Measurements from ENCODE around the gene LRRC9. TPM values are rescaled to one million over a fixed set of nuclear protein-coding genes. Genes with fewer than 3 reads are reported as not detected.

Gene LRRC9
- polyA plus RNA-seq, 1 of the 3 experiments (the other 2 are of a cell fraction): not detected

DNA sequence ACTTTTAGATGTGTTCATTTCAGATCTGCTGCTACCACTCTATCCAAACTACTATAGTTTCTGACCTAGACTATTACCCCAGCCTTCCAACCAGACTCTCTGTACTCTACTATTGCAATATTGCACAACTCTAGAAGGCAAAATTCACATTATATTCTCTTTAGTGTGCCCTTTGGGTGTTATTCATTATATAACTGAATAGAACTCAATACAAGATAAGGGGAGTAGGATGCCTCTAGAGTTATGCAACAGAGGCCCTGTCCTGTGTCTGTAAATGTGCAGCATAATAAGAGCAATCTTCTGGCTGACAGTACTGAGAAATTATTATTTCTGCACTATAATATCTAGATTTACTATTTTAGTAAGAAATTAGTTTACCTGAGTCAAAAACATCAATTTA lies 63.1 kb downstream of the LRRC9 start:
- CTCF ChIA-PET: interaction anchor here (2.5 kb wide), 1 partner anchor 18 kb away, joined by 12 read pairs; no protein-coding TSS in a partner anchor
- no peaks in the 10 kb centered on the region for H3K4me1 ChIP-seq (ENCODE audit: control insufficient read depth in 1 of 2, insufficient read depth in 2 of 2, low read depth in 1 of 2, low read length in 1 of 2)
- H3K9me3 ChIP-seq: no peaks in the 10 kb centered on the region
- no peaks in the 10 kb centered on the region for H4K20me1 ChIP-seq (ENCODE audit: insufficient read depth)
- no peak overlapping the region for H3K9ac ChIP-seq
- H3K4me2 ChIP-seq: no peak overlapping the region
- H3K27ac ChIP-seq (ENCODE audit: low read depth in 2 of 2, low read length in 1 of 2): no peak overlapping the region
- H2AFZ ChIP-seq (ENCODE audit: low read depth): no peak overlapping the region
- no peaks in the 10 kb centered on the region for H3K9me2 ChIP-seq
- H3F3A ChIP-seq (replicated peaks; ENCODE audit: insufficient read depth): no peaks in the 10 kb centered on the region
- H3K36me3 ChIP-seq (replicated peaks in 1 of 2; ENCODE audit: control insufficient read depth in 1 of 2, insufficient read depth in 2 of 2, low read length in 1 of 2): no peaks in the 10 kb centered on the region
- POLR2A ChIA-PET: no interaction called here
- H3K79me2 ChIP-seq (ENCODE audit: insufficient read depth): no peaks in the 10 kb centered on the region
- TF ChIP-seq FOXJ3 (CRISPR knock-in tag; IDR thresholded peaks at IDR 0.05) (no peak), RXRA (IDR thresholded peaks at IDR 0.05; ENCODE audit: borderline replicate concordance, low read depth) (no peak), TAF1 (IDR thresholded peaks at IDR 0.05; ENCODE audit: borderline replicate concordance, low read depth, low read length) (no peak), EP300 (IDR thresholded peaks at IDR 0.05; ENCODE audit: borderline replicate concordance in 1 of 2, low read depth in 1 of 2, low read length in 1 of 2) (no peak), GABPA (IDR thresholded peaks at IDR 0.05; ENCODE audit: low read depth) (no peak), FOSL2 (IDR thresholded peaks at IDR 0.05; ENCODE audit: borderline replicate concordance, low read depth) (no peak), RCOR1 (IDR thresholded peaks at IDR 0.05; ENCODE audit: low read length) (no peak)
- TF ChIP-seq, protein P1, sequence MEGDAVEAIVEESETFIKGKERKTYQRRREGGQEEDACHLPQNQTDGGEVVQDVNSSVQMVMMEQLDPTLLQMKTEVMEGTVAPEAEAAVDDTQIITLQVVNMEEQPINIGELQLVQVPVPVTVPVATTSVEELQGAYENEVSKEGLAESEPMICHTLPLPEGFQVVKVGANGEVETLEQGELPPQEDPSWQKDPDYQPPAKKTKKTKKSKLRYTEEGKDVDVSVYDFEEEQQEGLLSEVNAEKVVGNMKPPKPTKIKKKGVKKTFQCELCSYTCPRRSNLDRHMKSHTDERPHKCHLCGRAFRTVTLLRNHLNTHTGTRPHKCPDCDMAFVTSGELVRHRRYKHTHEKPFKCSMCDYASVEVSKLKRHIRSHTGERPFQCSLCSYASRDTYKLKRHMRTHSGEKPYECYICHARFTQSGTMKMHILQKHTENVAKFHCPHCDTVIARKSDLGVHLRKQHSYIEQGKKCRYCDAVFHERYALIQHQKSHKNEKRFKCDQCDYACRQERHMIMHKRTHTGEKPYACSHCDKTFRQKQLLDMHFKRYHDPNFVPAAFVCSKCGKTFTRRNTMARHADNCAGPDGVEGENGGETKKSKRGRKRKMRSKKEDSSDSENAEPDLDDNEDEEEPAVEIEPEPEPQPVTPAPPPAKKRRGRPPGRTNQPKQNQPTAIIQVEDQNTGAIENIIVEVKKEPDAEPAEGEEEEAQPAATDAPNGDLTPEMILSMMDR (IDR thresholded peaks at IDR 0.05): no peak
- TF ChIP-seq, protein P2, sequence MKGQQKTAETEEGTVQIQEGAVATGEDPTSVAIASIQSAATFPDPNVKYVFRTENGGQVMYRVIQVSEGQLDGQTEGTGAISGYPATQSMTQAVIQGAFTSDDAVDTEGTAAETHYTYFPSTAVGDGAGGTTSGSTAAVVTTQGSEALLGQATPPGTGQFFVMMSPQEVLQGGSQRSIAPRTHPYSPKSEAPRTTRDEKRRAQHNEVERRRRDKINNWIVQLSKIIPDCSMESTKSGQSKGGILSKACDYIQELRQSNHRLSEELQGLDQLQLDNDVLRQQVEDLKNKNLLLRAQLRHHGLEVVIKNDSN (IDR thresholded peaks at IDR 0.05; ENCODE audit: borderline replicate concordance, low read depth): no peak
- H3K4me3 ChIP-seq (ENCODE audit: low read depth in 2 of 2, low read length in 1 of 2): no peak overlapping the region
- no peaks in the 10 kb centered on the region for H3K27me3 ChIP-seq (ENCODE audit: insufficient read depth)
- DNase-seq: no peak

DNA sequence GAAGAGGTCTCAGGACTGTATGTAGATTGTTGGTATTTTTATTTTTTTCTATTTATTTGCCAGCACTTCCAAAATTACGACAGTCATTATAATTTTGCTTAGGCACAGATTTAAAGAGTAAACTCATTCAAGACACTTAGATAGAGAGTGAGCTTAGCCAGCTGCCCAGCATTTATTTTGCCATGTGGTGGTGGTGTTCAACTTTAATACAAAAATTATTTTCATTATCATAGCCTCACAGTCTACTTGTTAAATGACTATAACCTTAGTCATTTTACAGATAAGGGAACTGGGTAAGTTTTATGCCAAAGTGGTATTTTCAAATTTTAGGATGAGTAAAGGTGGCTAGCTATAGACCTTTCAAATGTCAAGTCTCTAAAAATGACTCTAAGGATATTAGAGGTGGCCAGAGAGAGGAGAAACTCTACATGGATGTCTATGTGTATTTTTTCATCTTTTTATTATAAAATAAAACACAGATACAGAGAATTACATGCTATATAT lies 66.7 kb downstream of the LRRC9 start:
- Histone ChIP-seq H3K27ac (ENCODE audit: low read depth in 2 of 2, low read length in 1 of 2) (no peak overlapping the region), H3K27me3 (ENCODE audit: insufficient read depth) (no peaks in the 10 kb centered on the region), H3K4me1 (ENCODE audit: control insufficient read depth in 1 of 2, insufficient read depth in 2 of 2, low read depth in 1 of 2, low read length in 1 of 2) (no peaks in the 10 kb centered on the region), H3K36me3 (replicated peaks in 1 of 2; ENCODE audit: control insufficient read depth in 1 of 2, insufficient read depth in 2 of 2, low read length in 1 of 2) (no peaks in the 10 kb centered on the region), H3K79me2 (ENCODE audit: insufficient read depth) (no peaks in the 10 kb centered on the region), H3K9ac (no peak overlapping the region), H3K4me2 (no peak overlapping the region), H4K20me1 (ENCODE audit: insufficient read depth) (no peaks in the 10 kb centered on the region), H2AFZ (ENCODE audit: low read depth) (no peak overlapping the region), H3K9me3 (no peaks in the 10 kb centered on the region), H3F3A (replicated peaks; ENCODE audit: insufficient read depth) (no peaks in the 10 kb centered on the region), H3K4me3 (ENCODE audit: low read depth in 2 of 2, low read length in 1 of 2) (no peak overlapping the region), H3K9me2 (no peaks in the 10 kb centered on the region)
- no peak for DNase-seq
- WGBS (ENCODE audit: low lambda C conversion rate): 41% methylated on average over 1 of the region's 1 CpG
- POLR2A ChIA-PET: no interaction called here
- CTCF ChIA-PET: interaction anchor here (1.1 kb wide), 1 partner anchor 20 kb away, joined by 3 read pairs; no protein-coding TSS in a partner anchor
- TF ChIP-seq TAF1 (IDR thresholded peaks at IDR 0.05; ENCODE audit: borderline replicate concordance, low read depth, low read length): no peak

DNA sequence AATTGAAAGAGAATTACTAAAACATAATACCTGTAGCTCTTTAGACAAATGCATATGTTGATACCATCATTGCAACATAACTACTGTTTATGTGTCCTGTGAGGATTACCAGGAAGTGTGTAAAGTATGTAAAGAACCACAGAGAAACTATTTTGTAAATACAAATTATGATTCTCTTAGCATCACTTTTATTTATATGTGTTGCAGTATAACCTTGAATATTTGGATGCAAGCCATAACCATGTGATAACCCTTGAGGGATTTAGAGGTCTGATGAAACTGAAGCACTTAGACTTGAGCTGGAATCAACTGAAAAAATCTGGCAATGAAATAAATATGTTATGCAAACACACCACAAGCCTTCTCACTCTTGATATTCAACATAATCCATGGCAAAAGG lies 77.5 kb downstream of the LRRC9 start:
- Histone ChIP-seq H3K27ac (ENCODE audit: low read depth in 2 of 2, low read length in 1 of 2) (no peak overlapping the region), H3K27me3 (ENCODE audit: insufficient read depth) (no peaks in the 10 kb centered on the region), H3F3A (replicated peaks; ENCODE audit: insufficient read depth) (no peaks in the 10 kb centered on the region), H3K9ac (no peak overlapping the region), H4K20me1 (ENCODE audit: insufficient read depth) (no peaks in the 10 kb centered on the region), H3K4me1 (ENCODE audit: control insufficient read depth in 1 of 2, insufficient read depth in 2 of 2, low read depth in 1 of 2, low read length in 1 of 2) (no peaks in the 10 kb centered on the region; a peak in 1 of 4 replicates), H3K4me3 (ENCODE audit: low read depth in 2 of 2, low read length in 1 of 2) (no peak overlapping the region), H3K4me2 (no peak overlapping the region), H3K79me2 (ENCODE audit: insufficient read depth) (no peaks in the 10 kb centered on the region), H3K9me2 (no peaks in the 10 kb centered on the region), H3K9me3 (no peaks in the 10 kb centered on the region), H2AFZ (ENCODE audit: low read depth) (no peak overlapping the region), H3K36me3 (replicated peaks in 1 of 2; ENCODE audit: control insufficient read depth in 1 of 2, insufficient read depth in 2 of 2, low read length in 1 of 2) (no peaks in the 10 kb centered on the region)
- ChIA-PET CTCF (no interaction called here), POLR2A (no interaction called here)
- no peak for DNase-seq
- TF ChIP-seq GABPA (IDR thresholded peaks at IDR 0.05; ENCODE audit: low read depth) (no peak), SIN3A (IDR thresholded peaks at IDR 0.05; ENCODE audit: borderline replicate concordance, low read depth, low read length) (no peak), MXI1 (IDR thresholded peaks at IDR 0.05; ENCODE audit: low read depth, low read length) (no peak), TEAD4 (IDR thresholded peaks at IDR 0.05; ENCODE audit: borderline replicate concordance, insufficient read depth) (no peak), RCOR1 (IDR thresholded peaks at IDR 0.05; ENCODE audit: low read length) (no peak), EZH2phosphoT487 (IDR thresholded peaks at IDR 0.05; ENCODE audit: borderline replicate concordance, low read depth) (no peak), TCF12 (IDR thresholded peaks at IDR 0.05) (no peak), JUND (IDR thresholded peaks at IDR 0.05) (no peak)
- TF ChIP-seq, protein P3, sequence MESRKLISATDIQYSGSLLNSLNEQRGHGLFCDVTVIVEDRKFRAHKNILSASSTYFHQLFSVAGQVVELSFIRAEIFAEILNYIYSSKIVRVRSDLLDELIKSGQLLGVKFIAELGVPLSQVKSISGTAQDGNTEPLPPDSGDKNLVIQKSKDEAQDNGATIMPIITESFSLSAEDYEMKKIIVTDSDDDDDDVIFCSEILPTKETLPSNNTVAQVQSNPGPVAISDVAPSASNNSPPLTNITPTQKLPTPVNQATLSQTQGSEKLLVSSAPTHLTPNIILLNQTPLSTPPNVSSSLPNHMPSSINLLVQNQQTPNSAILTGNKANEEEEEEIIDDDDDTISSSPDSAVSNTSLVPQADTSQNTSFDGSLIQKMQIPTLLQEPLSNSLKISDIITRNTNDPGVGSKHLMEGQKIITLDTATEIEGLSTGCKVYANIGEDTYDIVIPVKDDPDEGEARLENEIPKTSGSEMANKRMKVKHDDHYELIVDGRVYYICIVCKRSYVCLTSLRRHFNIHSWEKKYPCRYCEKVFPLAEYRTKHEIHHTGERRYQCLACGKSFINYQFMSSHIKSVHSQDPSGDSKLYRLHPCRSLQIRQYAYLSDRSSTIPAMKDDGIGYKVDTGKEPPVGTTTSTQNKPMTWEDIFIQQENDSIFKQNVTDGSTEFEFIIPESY (IDR thresholded peaks at IDR 0.05; ENCODE audit: borderline replicate concordance, low read depth): no peak
- TF ChIP-seq, protein P4, sequence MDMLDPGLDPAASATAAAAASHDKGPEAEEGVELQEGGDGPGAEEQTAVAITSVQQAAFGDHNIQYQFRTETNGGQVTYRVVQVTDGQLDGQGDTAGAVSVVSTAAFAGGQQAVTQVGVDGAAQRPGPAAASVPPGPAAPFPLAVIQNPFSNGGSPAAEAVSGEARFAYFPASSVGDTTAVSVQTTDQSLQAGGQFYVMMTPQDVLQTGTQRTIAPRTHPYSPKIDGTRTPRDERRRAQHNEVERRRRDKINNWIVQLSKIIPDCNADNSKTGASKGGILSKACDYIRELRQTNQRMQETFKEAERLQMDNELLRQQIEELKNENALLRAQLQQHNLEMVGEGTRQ (IDR thresholded peaks at IDR 0.05; ENCODE audit: borderline replicate concordance, low read depth, low read length): no peak

Data from SK-N-SH (cell line).